NOMO-1 (cell line): Measurements from ENCODE around the gene NDUFAF8.

Experiments used
- DNase-seq, 2 experiments: peaks; one replicate each; lab custom pipeline; 2025; ENCODE audit not compliant: unreplicated experiment in 2 of 2; lab: John Stamatoyannopoulos, UW

Gene NDUFAF8

GRCh38 chr17:81288715-81289114 is 49.6 kb downstream of the NDUFAF8 start:
- DNase-seq = no peak

DNA sequence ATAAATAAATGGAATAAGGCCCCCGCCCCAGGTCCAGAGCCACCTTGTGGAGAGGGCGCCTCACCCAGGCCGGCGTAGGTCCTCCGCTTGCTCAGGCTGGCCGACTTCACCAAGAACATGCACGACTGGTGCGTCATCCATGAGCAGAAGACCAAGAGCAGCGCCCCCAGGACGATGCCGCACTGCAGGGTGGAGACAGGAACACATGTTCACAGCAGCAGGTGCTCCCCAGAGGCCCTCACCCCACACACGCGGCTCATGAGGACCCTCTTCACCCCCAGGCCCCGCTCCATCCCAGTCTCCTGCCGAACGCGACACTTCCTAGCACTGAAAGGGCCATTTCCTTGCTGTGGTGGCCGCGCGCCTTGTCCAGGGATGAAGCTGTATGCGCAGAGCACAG is 50.5 kb downstream of the NDUFAF8 start:
- DNase-seq = no peak

GRCh38 chr17:81290230-81290629 is 51.1 kb downstream of the NDUFAF8 start:
- DNase-seq = no peak
